Psoas muscle (tissue), 8 donors: ENCODE data around the gene RBM17. TPM values are rescaled to one million over a fixed set of nuclear protein-coding genes. Genes with fewer than 3 reads are reported as not detected.
A peak's percentile ranks its signal among the peaks of the same experiment; 100 is the strongest.

Experiments used
- ATAC-seq, 4 donors: fragments of 200-7000 bp; cut with Tn5 transposase; one replicate each; pipeline ENCODE4 v1.9.1; 2020; ENCODE audit warnings: moderate library complexity in 3 of 4, mild to moderate bottlenecking in 2 of 4
- DNase-seq, 2 donors: peaks; one replicate each; pipeline ENCODE4 v3.0.0-alpha.2; 2020
- H3K27ac ChIP-seq: fragments of 200-600 bp; one replicate; pipeline ENCODE4 v1.8.0; 2022
- H3K27me3 ChIP-seq, 3 donors: fragments of 200-600 bp in 1 of 3; one replicate each; pipeline versions ENCODE4 v1.6.1 to v1.8.0; 2013 to 2022; ENCODE audit warnings: low read length in 2 of 3, mild to moderate bottlenecking in 2 of 3, moderate library complexity in 1 of 3; ENCODE audit not compliant: insufficient read depth in 3 of 3
- H3K36me3 ChIP-seq, 2 donors: fragments of 200-600 bp in 1 of 2; one replicate each; pipeline versions ENCODE4 v1.6.1 to v1.8.0; 2013 to 2022; ENCODE audit warnings: low read depth in 1 of 2, mild to moderate bottlenecking in 1 of 2, moderate library complexity in 1 of 2; ENCODE audit not compliant: insufficient read depth in 1 of 2
- H3K4me1 ChIP-seq: fragments of 200-600 bp; one replicate; pipeline ENCODE4 v1.8.0; 2022
- H3K4me3 ChIP-seq: fragments of 200-600 bp; one replicate; pipeline ENCODE4 v1.8.0; 2022; ENCODE audit warnings: mild to moderate bottlenecking
- H3K9me3 ChIP-seq: fragments of 200-600 bp; one replicate; pipeline ENCODE4 v1.8.0; 2022
- CTCF ChIP-seq: fragments of 200-600 bp; IDR thresholded peaks from one replicate; pipeline ENCODE4 v1.8.0; 2022; ENCODE audit warnings: antibody characterized with exemption
- WGBS, 3 donors: extraction: QIAGEN DNeasy Blood & Tissue Kit; methylation state at CpG; one replicate each; pipeline versions ENCODE4 v1.1.6 to v1.1.7; 2013; 5-methylcytosine and 5-hydroxymethylcytosine counted together
- intact Hi-C, 2 donors: fragments of 100-400 bp; cut with DNase I; formaldehyde crosslinking; loops; one replicate each; pipeline versions ENCODE4 v1.11.0 to v1.14.2; 2022
- polyA plus RNA-seq, 3 donors: library from polyadenylated mRNA; stranded (reverse); fragments of 200-250 nt; gene quantifications; one replicate each; pipeline ENCODE4 v1.2.3, GENCODE V29; 2013
- total RNA-seq, 4 donors: library from RNA; stranded (reverse); fragmentation: NEBNext Ultra II Directional in 2 of 4; extraction: Animal tissue kit (Norgen Biotek cat#: 25700) in 2 of 4; gene quantifications; one replicate each; pipeline versions ENCODE4 v1.2.1 to v1.2.4, GENCODE V29; 2021 to 2023
- donor health status: healthy with polysubstance abuse.
- donor health status: DM: no; HTN: no; CAD: no; lungs with moderate emphysema.
- donor health status: Bipolar disorder and iron deficiency.
- donor health status: healthy.
- donor health status: DM: yes; HTN: yes; CAD: no.
- donor health status: DM: no; HTN: no; CAD: no.
- donor health status: DM: no; HTN: no; CAD: no.
- donor health status: DM: yes; HTN: yes; CAD: no.

RBM17 gene
- total and polyA plus RNA-seq, 7 donors: 74.4 to 157 (median 95.9) TPM

GRCh38 chr10:6133331-6134098, 44.7 kb downstream of the RBM17 start:
- DNase-seq (no peak), ATAC-seq (peak in 1 of 4 donors; percentile 27)
- Histone ChIP-seq H3K4me1 (peaks cover 3% of the 10 kb centered on the region), H3K4me3 (no peak overlapping the region), H3K9me3 (no peaks in the 10 kb centered on the region), H3K27ac (no peak overlapping the region), H3K36me3 (peaks cover 0 to 4% of the 10 kb centered on the region in 2 donors), H3K27me3 (no peaks in the 10 kb centered on the region)
- WGBS, 3 donors: 54 to 77% (median 69%) methylated on average over 22 of the region's 22 CpGs
- intact Hi-C loops: no loop called here
- no peak for TF ChIP-seq CTCF

- intact Hi-C loops: no loop called here
- DNase-seq: no peak
- no peak for ATAC-seq
- WGBS, 3 donors: 84% methylated on average over 18 of the region's 18 CpGs
- Histone ChIP-seq H3K36me3 (peaks cover 0 to 4% of the 10 kb centered on the region in 2 donors), H3K9me3 (no peaks in the 10 kb centered on the region), H3K4me1 (peaks cover 3% of the 10 kb centered on the region), H3K27me3 (no peaks in the 10 kb centered on the region), H3K27ac (no peak overlapping the region), H3K4me3 (no peak overlapping the region)
- TF ChIP-seq CTCF: no peak
Observed at GRCh38 chr10:6134099-6134823, 45.4 kb downstream of the RBM17 start.

GRCh38 chr10:6135039-6135438, 46.2 kb downstream of the RBM17 start:
- H3K27ac ChIP-seq: no peak overlapping the region
- H3K4me3 ChIP-seq: no peak overlapping the region
- no peaks in the 10 kb centered on the region for H3K27me3 ChIP-seq
- TF ChIP-seq CTCF: no peak
- WGBS, 3 donors: 73 to 87% (median 86%) methylated on average over 6 of the region's 6 CpGs
- H3K36me3 ChIP-seq: peaks cover 0 to 4% of the 10 kb centered on the region in 2 donors
- intact Hi-C loops: no loop called here
- H3K9me3 ChIP-seq: no peaks in the 10 kb centered on the region
- ATAC-seq (no peak), DNase-seq (no peak)
- H3K4me1 ChIP-seq: peaks cover 10% of the 10 kb centered on the region

GRCh38 chr10:6135589-6136168, 46.8 kb downstream of the RBM17 start:
- ATAC-seq (no peak), DNase-seq (no peak)
- Histone ChIP-seq H3K4me1 (peaks cover 13% of the 10 kb centered on the region), H3K36me3 (peaks cover 0 to 4% of the 10 kb centered on the region in 2 donors), H3K9me3 (no peaks in the 10 kb centered on the region), H3K4me3 (no peak overlapping the region), H3K27ac (no peak overlapping the region), H3K27me3 (no peaks in the 10 kb centered on the region)
- intact Hi-C loops: no loop called here
- WGBS, 3 donors: 92 to 95% (median 94%) methylated on average over 8 of the region's 8 CpGs
- TF ChIP-seq CTCF: no peak
